Measurements from ENCODE around the gene COL4A1.

COL4A1 gene

DNA sequence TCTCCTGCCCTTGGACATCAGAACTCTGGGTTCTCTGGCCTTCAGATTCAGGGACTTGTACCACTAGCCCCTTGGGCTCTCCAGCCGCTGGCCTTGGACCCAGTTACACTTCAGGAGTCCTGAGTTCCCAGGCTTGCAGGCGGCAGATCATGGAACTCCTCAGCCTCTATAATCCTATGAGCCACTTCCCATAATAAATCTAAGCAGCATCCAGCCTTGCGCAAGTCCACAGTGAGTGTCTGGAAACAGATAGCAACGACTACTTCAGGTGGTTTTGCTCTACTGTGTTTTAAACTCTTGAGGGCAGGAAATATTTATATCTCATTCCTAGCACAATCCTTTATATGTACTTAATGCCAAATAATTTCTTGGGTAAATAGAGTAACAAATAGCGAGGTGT, 92.3 kb downstream of the COL4A1 start:
- no peak for DNase-seq (ENCODE audit: extremely low spot score)
- ChIA-PET POLR2A (no interaction called here), CTCF (no interaction called here)
- no peak for TF ChIP-seq NFRKB (IDR thresholded peaks at IDR 0.05)
- TF ChIP-seq CTBP1 (IDR thresholded peaks at IDR 0.05; ENCODE audit: borderline replicate concordance), result no peak
- TF ChIP-seq SUZ12 (IDR thresholded peaks at IDR 0.05), result no peak
- TF ChIP-seq LEF1 (IDR thresholded peaks at IDR 0.05; ENCODE audit: borderline replicate concordance), result no peak
- TF ChIP-seq FOXK2 (IDR thresholded peaks at IDR 0.05), result no peak
- TF ChIP-seq BHLHE40 (IDR thresholded peaks at IDR 0.05; ENCODE audit: borderline replicate concordance), result no peak
- no peak for TF ChIP-seq SP1 (IDR thresholded peaks at IDR 0.05)
- no peak for TF ChIP-seq FOXM1 (IDR thresholded peaks at IDR 0.05; ENCODE audit: borderline replicate concordance)
- no peak for TF ChIP-seq ZNF384 (IDR thresholded peaks at IDR 0.05)
- TF ChIP-seq HDGF (IDR thresholded peaks at IDR 0.05; ENCODE audit: borderline replicate concordance), result no peak
- TF ChIP-seq, protein P1, sequence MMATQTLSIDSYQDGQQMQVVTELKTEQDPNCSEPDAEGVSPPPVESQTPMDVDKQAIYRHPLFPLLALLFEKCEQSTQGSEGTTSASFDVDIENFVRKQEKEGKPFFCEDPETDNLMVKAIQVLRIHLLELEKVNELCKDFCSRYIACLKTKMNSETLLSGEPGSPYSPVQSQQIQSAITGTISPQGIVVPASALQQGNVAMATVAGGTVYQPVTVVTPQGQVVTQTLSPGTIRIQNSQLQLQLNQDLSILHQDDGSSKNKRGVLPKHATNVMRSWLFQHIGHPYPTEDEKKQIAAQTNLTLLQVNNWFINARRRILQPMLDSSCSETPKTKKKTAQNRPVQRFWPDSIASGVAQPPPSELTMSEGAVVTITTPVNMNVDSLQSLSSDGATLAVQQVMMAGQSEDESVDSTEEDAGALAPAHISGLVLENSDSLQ (IDR thresholded peaks at IDR 0.05), result no peak
- no peak for TF ChIP-seq TARDBP (IDR thresholded peaks at IDR 0.05)
- TF ChIP-seq FOXA1 (IDR thresholded peaks at IDR 0.05), result no peak
- TF ChIP-seq L3MBTL2 (conservative IDR thresholded peaks at IDR 0.05), result no peak
- TF ChIP-seq ARNT (IDR thresholded peaks at IDR 0.05), result no peak
- TF ChIP-seq ELF4 (IDR thresholded peaks at IDR 0.05), result no peak

DNA sequence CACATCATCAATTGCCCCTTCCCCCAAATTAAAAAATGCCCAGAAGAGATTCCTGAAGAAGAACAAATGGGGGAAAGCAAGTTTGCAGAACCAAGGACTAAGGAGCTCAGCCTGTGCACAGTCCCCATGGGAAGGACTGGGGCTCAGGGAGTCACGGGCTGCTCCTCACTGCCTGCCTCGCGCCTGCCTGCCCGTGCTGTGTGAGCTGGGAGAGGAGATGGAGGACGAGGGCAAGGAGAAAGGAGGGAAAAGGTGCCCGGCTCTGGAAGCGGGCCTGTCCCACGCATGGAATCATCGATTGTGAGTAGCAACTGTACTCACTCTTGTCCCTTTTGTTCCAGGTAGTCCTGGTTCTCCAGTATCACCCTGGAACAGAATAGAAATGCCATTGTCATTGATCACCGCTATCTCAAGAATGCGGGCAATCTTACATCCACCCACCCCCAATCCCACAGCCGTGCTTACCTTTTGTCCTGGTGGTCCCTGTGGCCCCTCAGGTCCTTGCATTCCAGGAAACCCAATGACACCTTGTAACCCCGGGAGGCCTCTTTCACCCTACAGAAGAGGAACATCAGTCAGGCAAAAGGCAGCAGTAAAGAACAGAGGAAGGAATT, 93.4 kb downstream of the COL4A1 start:
- no peak for DNase-seq (ENCODE audit: extremely low spot score)
- CTCF ChIA-PET, result no interaction called here
- TF ChIP-seq LEF1 (IDR thresholded peaks at IDR 0.05; ENCODE audit: borderline replicate concordance) (no peak), FOXA1 (IDR thresholded peaks at IDR 0.05) (no peak), ZNF384 (IDR thresholded peaks at IDR 0.05) (no peak), CTBP1 (IDR thresholded peaks at IDR 0.05; ENCODE audit: borderline replicate concordance) (no peak), ARNT (IDR thresholded peaks at IDR 0.05) (no peak), SP1 (IDR thresholded peaks at IDR 0.05) (no peak), L3MBTL2 (conservative IDR thresholded peaks at IDR 0.05) (no peak), NFRKB (IDR thresholded peaks at IDR 0.05) (no peak), FOXM1 (IDR thresholded peaks at IDR 0.05; ENCODE audit: borderline replicate concordance) (no peak), BHLHE40 (IDR thresholded peaks at IDR 0.05; ENCODE audit: borderline replicate concordance) (no peak), TARDBP (IDR thresholded peaks at IDR 0.05) (no peak), FOXK2 (IDR thresholded peaks at IDR 0.05) (no peak)
- TF ChIP-seq, protein P1 (IDR thresholded peaks at IDR 0.05), result no peak
- POLR2A ChIA-PET, result no interaction called here

DNA sequence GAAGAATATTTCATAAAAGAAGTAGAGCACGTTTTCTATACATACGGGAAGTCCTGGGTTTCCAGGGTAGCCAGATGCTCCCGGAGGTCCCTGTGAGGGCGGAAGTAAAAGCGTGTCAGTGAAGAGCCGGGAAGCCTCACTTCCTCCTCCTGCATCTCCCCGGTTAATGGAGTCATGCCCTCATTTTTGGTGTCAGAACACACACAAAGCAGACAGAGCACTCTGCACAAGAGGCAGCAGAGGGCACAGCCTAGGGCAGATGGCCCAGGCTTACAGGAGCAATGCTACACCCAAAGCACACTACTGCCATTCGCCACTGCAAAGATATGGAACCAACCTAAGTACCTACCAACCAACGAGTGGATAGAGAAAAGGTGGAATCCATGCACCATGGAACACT, 94.4 kb downstream of the COL4A1 start:
- POLR2A ChIA-PET, result no interaction called here
- TF ChIP-seq BHLHE40 (IDR thresholded peaks at IDR 0.05; ENCODE audit: borderline replicate concordance) (no peak), SP1 (IDR thresholded peaks at IDR 0.05) (no peak), LEF1 (IDR thresholded peaks at IDR 0.05; ENCODE audit: borderline replicate concordance) (no peak), CTBP1 (IDR thresholded peaks at IDR 0.05; ENCODE audit: borderline replicate concordance) (no peak), ZNF384 (IDR thresholded peaks at IDR 0.05) (no peak), ARNT (IDR thresholded peaks at IDR 0.05) (no peak), NFRKB (IDR thresholded peaks at IDR 0.05) (no peak), TARDBP (IDR thresholded peaks at IDR 0.05) (no peak), FOXM1 (IDR thresholded peaks at IDR 0.05; ENCODE audit: borderline replicate concordance) (no peak), SUZ12 (IDR thresholded peaks at IDR 0.05) (no peak), FOXK2 (IDR thresholded peaks at IDR 0.05) (no peak)
- no peak for DNase-seq (ENCODE audit: extremely low spot score)
- CTCF ChIA-PET, result no interaction called here

DNA sequence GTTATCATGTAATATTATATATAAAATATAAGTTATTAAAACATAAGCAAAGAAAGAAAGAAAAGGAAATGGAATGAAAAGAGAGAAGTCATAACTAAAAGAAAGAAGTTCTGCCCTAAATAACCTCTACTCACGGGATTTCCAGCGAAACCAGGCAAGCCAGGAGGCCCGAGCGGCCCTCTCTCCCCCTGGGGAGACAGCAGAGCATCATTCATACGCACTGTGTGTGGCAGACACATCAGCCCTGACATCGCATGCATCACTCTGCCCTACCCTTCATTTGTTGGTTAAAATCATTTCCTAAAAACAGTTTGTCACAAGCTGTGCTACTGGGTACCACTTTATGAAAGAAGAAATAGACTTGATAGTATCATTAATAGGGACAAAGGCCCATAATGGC, 95.2 kb downstream of the COL4A1 start:
- DNase-seq (ENCODE audit: extremely low spot score), result no peak
- ChIA-PET POLR2A (no interaction called here), CTCF (no interaction called here)
- TF ChIP-seq HDGF (IDR thresholded peaks at IDR 0.05; ENCODE audit: borderline replicate concordance) (no peak), SP1 (IDR thresholded peaks at IDR 0.05) (no peak), FOXA1 (IDR thresholded peaks at IDR 0.05) (no peak), SUZ12 (IDR thresholded peaks at IDR 0.05) (no peak), LEF1 (IDR thresholded peaks at IDR 0.05; ENCODE audit: borderline replicate concordance) (no peak), FOXM1 (IDR thresholded peaks at IDR 0.05; ENCODE audit: borderline replicate concordance) (no peak), TARDBP (IDR thresholded peaks at IDR 0.05) (no peak), CTBP1 (IDR thresholded peaks at IDR 0.05; ENCODE audit: borderline replicate concordance) (no peak), ZNF384 (IDR thresholded peaks at IDR 0.05) (no peak), FOXK2 (IDR thresholded peaks at IDR 0.05) (no peak), NFRKB (IDR thresholded peaks at IDR 0.05) (no peak), BHLHE40 (IDR thresholded peaks at IDR 0.05; ENCODE audit: borderline replicate concordance) (no peak)
- TF ChIP-seq, protein P1 (IDR thresholded peaks at IDR 0.05), result no peak

DNA sequence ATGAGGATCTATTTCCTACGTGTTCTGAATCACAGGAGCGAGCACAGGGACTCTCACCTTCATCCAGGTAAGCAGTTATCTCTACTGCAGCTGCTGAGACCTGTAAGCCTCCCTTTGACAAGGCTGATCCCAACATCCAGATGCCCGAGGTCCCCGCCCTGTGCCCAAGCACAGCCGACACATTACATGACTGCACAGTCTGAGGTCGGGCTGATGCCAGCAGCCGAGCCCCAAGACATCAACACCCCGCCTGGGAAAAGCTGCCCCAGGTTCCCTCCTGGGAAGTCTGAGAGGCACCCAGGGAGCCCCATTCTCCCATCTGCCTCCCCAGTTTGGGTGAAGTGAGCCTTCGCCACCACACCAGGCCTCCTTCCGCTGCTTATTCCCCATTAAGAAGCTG, 95.9 kb downstream of the COL4A1 start:
- TF ChIP-seq ARNT (IDR thresholded peaks at IDR 0.05), result no peak
- no peak for TF ChIP-seq LEF1 (IDR thresholded peaks at IDR 0.05; ENCODE audit: borderline replicate concordance)
- no peak for TF ChIP-seq ZNF384 (IDR thresholded peaks at IDR 0.05)
- TF ChIP-seq, protein P1 (IDR thresholded peaks at IDR 0.05), result no peak
- no peak for TF ChIP-seq BHLHE40 (IDR thresholded peaks at IDR 0.05; ENCODE audit: borderline replicate concordance)
- no peak for TF ChIP-seq FOXM1 (IDR thresholded peaks at IDR 0.05; ENCODE audit: borderline replicate concordance)
- TF ChIP-seq NFRKB (IDR thresholded peaks at IDR 0.05), result no peak
- no peak for TF ChIP-seq FOXA1 (IDR thresholded peaks at IDR 0.05)
- TF ChIP-seq ELF4 (IDR thresholded peaks at IDR 0.05), result no peak
- no peak for TF ChIP-seq HDGF (IDR thresholded peaks at IDR 0.05; ENCODE audit: borderline replicate concordance)
- TF ChIP-seq CTBP1 (IDR thresholded peaks at IDR 0.05; ENCODE audit: borderline replicate concordance), result no peak
- no peak for TF ChIP-seq L3MBTL2 (conservative IDR thresholded peaks at IDR 0.05)
- TF ChIP-seq TARDBP (IDR thresholded peaks at IDR 0.05), result no peak
- TF ChIP-seq SP1 (IDR thresholded peaks at IDR 0.05), result no peak
- TF ChIP-seq SUZ12 (IDR thresholded peaks at IDR 0.05), result no peak
- no peak for TF ChIP-seq FOXK2 (IDR thresholded peaks at IDR 0.05)
- POLR2A ChIA-PET, result no interaction called here
- CTCF ChIA-PET, result no interaction called here
- no peak for DNase-seq (ENCODE audit: extremely low spot score)

Data from HEK293T (cell line).